SW480 (cell line): ENCODE measurements around the gene MPHOSPH10.
"Not testable (repeated sequence)": the region's sequence is repeated elsewhere in the genome, so short reads cannot be mapped to it uniquely, and the experiment has no call there.

Experiments
- DNase-seq: peaks from one replicate; pipeline ENCODE4 v3.0.0-alpha.2; 2016; ENCODE audit warnings: low spot score

MPHOSPH10 gene

DNA sequence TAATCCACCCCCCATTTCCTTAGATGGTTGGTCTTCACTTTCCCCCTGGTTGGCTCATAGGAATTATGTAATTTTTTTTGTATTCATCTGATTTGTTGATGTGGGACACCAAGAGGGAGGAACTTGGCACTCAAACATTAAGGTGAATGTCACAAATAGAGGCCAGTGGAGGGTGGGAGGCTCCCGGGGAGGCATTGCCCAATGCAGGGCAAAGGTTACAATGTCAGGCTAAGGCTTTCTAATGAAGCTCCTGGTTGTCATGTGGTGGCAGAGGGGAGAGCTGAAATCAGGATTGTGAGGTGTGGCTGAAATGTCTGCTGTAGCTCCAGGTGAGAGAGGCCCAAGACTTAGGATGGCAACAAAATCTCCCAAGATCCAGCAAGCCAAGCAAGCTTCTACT, 42.7 kb downstream of the MPHOSPH10 start:
- DNase-seq: no peak

DNA sequence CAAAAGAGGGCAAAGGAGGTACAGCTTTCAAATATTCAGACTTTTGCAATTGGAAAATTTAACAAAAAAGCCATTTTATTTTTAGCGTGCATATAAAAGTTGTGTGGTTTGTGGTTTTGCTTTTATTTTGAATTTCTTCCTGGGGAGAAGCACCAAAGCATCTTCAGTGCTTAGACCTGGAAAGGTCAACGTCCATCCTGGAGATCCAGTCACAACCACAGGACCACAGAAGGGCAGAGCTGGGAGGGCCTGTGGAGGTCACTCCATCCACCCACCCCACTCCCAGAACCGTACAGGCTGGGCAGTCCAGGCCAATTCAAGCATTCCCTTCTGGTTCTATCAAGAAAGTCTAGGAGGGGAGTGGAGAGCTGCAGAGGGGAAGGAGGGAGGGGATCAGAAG, 43.8 kb downstream of the MPHOSPH10 start:
- no peak for DNase-seq

DNA sequence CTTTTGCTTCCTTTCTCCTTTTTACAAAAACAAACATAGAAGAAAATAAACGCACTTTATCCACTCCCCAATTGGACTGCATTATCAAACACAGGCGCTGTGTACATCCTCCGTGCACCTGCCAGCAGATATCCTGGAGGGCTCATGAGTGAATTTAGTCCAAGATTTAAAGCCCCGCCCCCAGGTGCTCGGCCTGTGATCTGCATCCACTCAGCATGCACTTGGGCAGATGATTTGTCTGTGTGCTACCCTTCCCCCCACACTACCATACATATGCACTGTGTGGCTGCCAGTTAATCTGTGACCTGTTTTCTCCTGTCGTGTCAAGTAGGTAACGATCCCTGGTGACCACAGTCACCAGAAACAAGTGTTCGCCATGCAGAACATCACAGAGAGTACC, 48.4 kb downstream of the MPHOSPH10 start:
- DNase-seq: not testable (repeated sequence)

DNA sequence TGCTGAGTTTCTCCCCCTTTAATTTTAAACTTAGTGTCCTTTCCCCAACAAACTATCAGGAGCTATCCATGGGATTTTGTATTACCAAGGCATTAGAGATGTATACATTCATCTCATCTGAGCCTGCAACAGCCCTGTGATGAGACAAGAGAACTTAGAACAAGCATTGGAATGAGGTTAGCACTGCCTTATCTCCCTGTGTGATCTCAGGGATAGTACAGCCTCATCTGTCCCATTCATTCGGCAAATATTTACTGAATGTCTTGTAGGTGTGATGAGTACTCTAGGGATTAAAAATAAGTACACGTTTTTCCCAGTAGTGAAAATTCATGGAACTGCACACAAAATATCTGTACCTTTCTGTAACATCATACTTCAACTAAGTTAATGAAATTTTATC, 50.9 kb downstream of the MPHOSPH10 start:
- no peak for DNase-seq

DNA sequence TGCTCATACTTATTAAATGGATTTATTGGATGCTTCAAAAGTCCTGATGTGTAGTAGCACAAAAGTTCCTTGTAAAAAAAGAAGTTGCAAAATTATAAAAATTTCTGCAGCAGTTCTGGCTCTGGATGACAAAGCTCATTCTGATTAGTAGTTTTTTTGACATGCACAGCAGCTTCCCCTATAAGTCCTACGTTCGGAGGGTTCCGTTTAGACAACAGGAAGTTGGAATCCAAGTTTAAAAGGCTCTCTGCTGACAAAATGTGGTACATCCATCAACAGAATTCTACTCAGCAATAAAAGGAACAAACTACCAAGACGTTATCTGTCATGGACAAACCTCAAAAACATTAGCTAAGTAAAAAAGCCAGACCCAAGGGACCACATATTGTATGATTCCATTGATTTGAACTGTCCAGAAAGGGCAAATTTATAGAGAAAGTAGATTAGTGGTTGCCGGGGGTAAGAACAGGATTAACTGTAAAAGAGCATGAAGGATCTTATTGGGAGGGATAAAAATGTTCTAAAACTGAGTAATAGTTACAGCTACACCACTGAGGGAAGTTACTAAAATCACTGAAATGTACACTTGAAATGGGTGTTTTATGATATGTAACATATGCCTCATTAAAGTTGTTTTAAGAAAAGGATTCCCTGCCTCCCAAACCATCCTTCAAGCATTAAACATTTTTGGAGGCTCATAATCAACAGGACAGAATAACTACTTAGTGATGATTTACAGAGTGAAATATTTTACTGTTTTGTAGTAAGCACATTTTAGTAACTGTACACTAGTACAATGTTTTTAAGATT, 53.1 kb downstream of the MPHOSPH10 start:
- DNase-seq: not testable (repeated sequence)

DNA sequence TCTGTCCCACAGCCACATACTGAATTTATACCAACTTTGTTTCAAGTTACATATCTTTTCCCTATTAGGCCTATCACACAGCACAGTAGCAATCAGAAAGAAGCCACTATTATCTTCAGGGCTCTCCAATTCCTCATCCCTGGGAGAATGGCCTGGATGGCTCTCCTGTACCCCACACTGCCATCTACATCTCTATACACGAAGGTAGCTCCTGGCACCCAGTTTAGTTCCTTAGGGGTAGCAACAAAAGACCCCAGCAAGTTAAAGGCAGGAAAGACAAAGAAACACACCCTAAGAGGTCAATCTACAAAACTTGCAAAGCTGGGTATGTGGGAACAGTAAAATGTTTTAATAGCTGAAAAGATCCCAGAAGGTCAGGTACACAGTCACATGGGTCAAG, 56.5 kb downstream of the MPHOSPH10 start:
- DNase-seq: no peak

DNA sequence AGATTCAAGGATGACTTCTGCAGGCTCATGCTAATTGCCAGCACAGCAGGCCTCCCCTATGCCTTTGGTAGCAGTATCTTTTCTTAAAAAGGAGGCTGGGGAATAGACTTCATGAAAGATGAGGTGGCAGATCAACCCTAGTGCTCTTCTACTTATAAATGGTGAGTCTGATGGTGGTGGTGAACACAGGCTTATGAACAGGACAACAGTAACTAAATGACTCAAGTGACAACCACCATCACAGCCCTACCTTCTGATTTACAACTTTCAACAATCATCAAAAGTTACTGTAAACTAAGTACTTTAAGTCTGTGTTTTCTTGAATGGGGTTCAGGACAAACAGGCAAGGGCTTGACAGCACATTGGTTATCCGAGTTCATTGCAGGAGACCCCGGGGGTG, 57.2 kb downstream of the MPHOSPH10 start:
- no peak for DNase-seq

DNA sequence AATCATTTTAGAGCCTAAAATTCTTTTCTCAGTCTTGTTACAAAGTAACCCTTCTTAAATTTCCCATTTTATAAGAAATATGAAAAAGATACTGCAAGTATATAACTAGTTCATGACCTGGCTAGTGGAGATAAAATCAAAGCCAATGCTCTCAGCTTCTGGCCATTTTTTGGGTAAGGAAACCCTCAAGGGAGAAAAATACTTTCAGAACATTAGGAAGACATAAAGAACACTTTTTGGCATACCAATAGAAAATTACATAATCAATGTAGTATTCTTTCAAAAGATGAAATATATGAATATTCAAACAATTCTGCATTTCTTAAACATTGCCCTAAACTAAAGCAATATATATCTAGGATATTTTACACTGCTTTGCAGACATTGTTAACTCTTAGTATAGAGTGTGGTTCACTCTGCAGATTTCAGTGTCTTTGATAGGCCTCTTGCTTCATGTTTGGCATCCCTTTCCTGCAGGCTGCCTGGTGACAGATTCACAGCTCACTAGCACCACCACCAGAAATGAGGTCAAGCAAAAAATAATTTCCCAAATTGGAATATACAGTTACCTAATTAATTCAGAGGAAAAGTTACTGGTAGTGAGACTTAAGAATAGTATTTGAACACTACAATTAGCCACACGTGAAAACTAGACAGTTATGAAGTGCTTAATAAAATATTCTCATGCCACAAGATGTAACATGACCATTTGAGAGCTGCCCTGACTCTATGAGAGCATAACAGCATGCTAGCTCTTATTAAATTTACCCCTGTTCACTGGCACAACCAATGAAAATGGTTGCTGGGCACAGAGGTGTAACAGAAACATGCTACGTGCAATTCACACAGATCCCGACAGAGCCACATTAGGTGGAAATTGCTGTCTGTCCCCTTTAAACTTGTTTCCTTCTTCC, 60.5 kb downstream of the MPHOSPH10 start:
- DNase-seq: peak; percentile 45

DNA sequence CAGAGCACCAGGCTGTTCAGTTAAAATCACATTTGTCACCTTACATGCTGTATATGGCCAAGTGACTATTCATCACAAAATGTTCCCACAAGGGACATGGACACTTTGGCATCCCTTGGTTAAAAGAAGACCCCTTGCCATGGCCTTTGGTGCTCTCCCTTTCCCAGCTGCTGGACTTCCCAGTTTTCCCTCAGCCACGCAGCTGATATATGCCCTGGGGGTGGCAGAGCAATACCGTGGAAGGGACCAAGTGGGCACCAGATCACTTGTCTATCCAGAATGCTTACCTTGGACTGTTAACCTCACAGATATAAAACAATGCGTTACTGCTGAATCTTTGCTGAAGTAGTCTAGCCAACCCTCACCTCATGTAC, 61.1 kb downstream of the MPHOSPH10 start:
- no peak for DNase-seq
